Neural cell (in vitro differentiated cells): ENCODE results near the gene PFKP. TPM values are rescaled to one million over a fixed set of nuclear protein-coding genes. Genes with fewer than 3 reads are reported as not detected.

Experiments
- H2AFZ ChIP-seq: fragments of 200-600, 300-800 bp; sonication (generic), shearing (Covaris generic); 2 replicates; pipeline ENCODE4 v1.6.0; 2014; ENCODE audit warnings: low read depth, mild to moderate bottlenecking, antibody characterized with exemption, low read length, moderate library complexity
- H3F3A ChIP-seq: fragments of 200-600 bp; shearing (Covaris generic); 2 replicates; pipeline ENCODE4 v1.6.1; 2016; ENCODE audit warnings: mild to moderate bottlenecking, moderate library complexity, mixed read lengths, antibody characterized with exemption, low read length; ENCODE audit not compliant: insufficient read depth, poor library complexity, severe bottlenecking
- H3K27ac ChIP-seq: fragments of 200-600, 300-800 bp; sonication (generic), shearing (Covaris generic); 2 replicates; pipeline ENCODE4 v1.5.1; 2014; ENCODE audit warnings: mild to moderate bottlenecking, low read length, moderate library complexity
- H3K27me3 ChIP-seq: fragments of 300-800, 200-600 bp; sonication (generic), shearing (Covaris generic); 2 replicates; pipeline ENCODE4 v1.6.0; 2014; ENCODE audit warnings: mild to moderate bottlenecking, low read depth, low read length, moderate library complexity; ENCODE audit not compliant: insufficient read depth
- H3K36me3 ChIP-seq: fragments of 300-800, 200-600 bp; sonication (generic), shearing (Covaris generic); 2 replicates; pipeline ENCODE4 v1.5.1; 2014; ENCODE audit warnings: mild to moderate bottlenecking, antibody characterized with exemption, low read length, moderate library complexity; ENCODE audit not compliant: insufficient read depth
- H3K4me2 ChIP-seq: fragments of 300-800, 200-600 bp; sonication (generic), shearing (Covaris generic); 2 replicates; pipeline ENCODE4 v1.6.0; 2014; ENCODE audit warnings: mild to moderate bottlenecking, low read length
- H3K4me3 ChIP-seq: fragments of 300-800, 200-600 bp; sonication (generic), shearing (Covaris generic); 2 replicates; pipeline ENCODE4 v1.5.1; 2014; ENCODE audit warnings: mild to moderate bottlenecking, low read length, moderate library complexity
- H3K79me2 ChIP-seq: fragments of 200-600 bp; shearing (Covaris generic); replicated peaks from 2 replicates; pipeline ENCODE4 v1.6.0; 2014; ENCODE audit warnings: mild to moderate bottlenecking, low read length, moderate library complexity; ENCODE audit not compliant: insufficient read depth
- H3K9ac ChIP-seq: fragments of 300-800, 200-600 bp; sonication (generic), shearing (Covaris generic); 2 replicates; pipeline ENCODE4 v1.6.1; 2016; ENCODE audit warnings: mild to moderate bottlenecking, low read length, mixed read lengths
- H3K9me2 ChIP-seq: fragments of 200-600 bp; shearing (Covaris generic); 2 replicates; pipeline ENCODE4 v1.6.1; 2016; ENCODE audit warnings: mild to moderate bottlenecking, low read length, mixed read lengths; ENCODE audit not compliant: insufficient read depth
- H3K9me3 ChIP-seq: fragments of 200-600, 300-800 bp; sonication (generic), shearing (Covaris generic); 2 replicates; pipeline ENCODE4 v1.6.1; 2016; ENCODE audit warnings: mild to moderate bottlenecking, mixed run types, low read length, moderate library complexity, mixed read lengths
- H4K20me1 ChIP-seq: fragments of 200-600 bp; shearing (Covaris generic); 2 replicates; pipeline ENCODE4 v1.6.1; 2016; ENCODE audit warnings: mild to moderate bottlenecking, mixed run types; ENCODE audit not compliant: insufficient read depth
- CTCF ChIP-seq: fragments of 450-650 bp; IDR thresholded peaks from 2 replicates; pipeline ENCODE4 v1.5.1; 2014; ENCODE audit warnings: antibody characterized with exemption, mild to moderate bottlenecking, moderate library complexity; ENCODE audit not compliant: poor library complexity, severe bottlenecking
- EP300 ChIP-seq: fragments of 450-650 bp; conservative IDR thresholded peaks from 2 replicates; pipeline ENCODE4 v1.6.1; 2014; ENCODE audit warnings: antibody characterized with exemption, mild to moderate bottlenecking, moderate library complexity; ENCODE audit not compliant: poor library complexity, severe bottlenecking
- EZH2 ChIP-seq: fragments of 200-600, 300-800 bp; shearing (Covaris generic), sonication (generic); IDR thresholded peaks from 2 replicates; pipeline ENCODE4 v1.6.1; 2014; ENCODE audit warnings: antibody characterized with exemption, low read length, borderline replicate concordance, mild to moderate bottlenecking; ENCODE audit not compliant: insufficient read depth, poor library complexity, severe bottlenecking
- MXI1 ChIP-seq: fragments of 450-650 bp; conservative IDR thresholded peaks from 2 replicates; pipeline ENCODE4 v1.6.1; 2014; ENCODE audit warnings: antibody characterized with exemption, mild to moderate bottlenecking; ENCODE audit not compliant: poor library complexity, severe bottlenecking
- POLR2AphosphoS5 ChIP-seq: IDR thresholded peaks from 2 replicates; pipeline ENCODE4 v1.6.1; 2012
- RAD21 ChIP-seq: fragments of 450-650 bp; conservative IDR thresholded peaks from 2 replicates; pipeline ENCODE4 v1.6.1; 2014; ENCODE audit warnings: antibody characterized with exemption, mild to moderate bottlenecking, moderate library complexity
- REST ChIP-seq: IDR thresholded peaks from 2 replicates; pipeline ENCODE4 v1.6.1; 2012; ENCODE audit warnings: borderline replicate concordance
- SMC3 ChIP-seq: fragments of 450-650 bp; conservative IDR thresholded peaks from 2 replicates; pipeline ENCODE4 v1.6.1; 2014; ENCODE audit warnings: antibody characterized with exemption, mild to moderate bottlenecking, moderate library complexity; ENCODE audit not compliant: poor library complexity
- TAF1 ChIP-seq: IDR thresholded peaks from 2 replicates; pipeline ENCODE4 v1.6.1; 2012; ENCODE audit warnings: low read depth
- polyA plus RNA-seq: library from polyadenylated mRNA; depleted of rRNA; stranded (reverse); fragments of >200 nt; gene quantifications from 2 replicates; pipeline ENCODE4 v1.2.3, GENCODE V29; 2014

The PFKP gene
- polyA plus RNA-seq, 1 donor from 2014 or later: 27.9 TPM

GRCh38 chr10:3178042-3178441 is 110.7 kb downstream of the PFKP start:
- H3K9me2 ChIP-seq: no peaks in the 10 kb centered on the region
- H2AFZ ChIP-seq: no peak overlapping the region
- TF ChIP-seq RAD21: no peak
- no peak for TF ChIP-seq REST
- no peak for TF ChIP-seq EZH2
- no peak for TF ChIP-seq SMC3
- TF ChIP-seq TAF1: no peak
- no peak for TF ChIP-seq CTCF
- TF ChIP-seq POLR2AphosphoS5: no peak
- no peak for TF ChIP-seq EP300
- TF ChIP-seq MXI1: no peak
- no peak overlapping the region for H3K27ac ChIP-seq
- H3F3A ChIP-seq: no peaks in the 10 kb centered on the region
- H3K36me3 ChIP-seq: no peaks in the 10 kb centered on the region
- no peaks in the 10 kb centered on the region for H3K9me3 ChIP-seq
- H3K4me3 ChIP-seq: no peak overlapping the region
- no peaks in the 10 kb centered on the region for H3K27me3 ChIP-seq
- H3K9ac ChIP-seq: no peak overlapping the region
- H3K4me2 ChIP-seq: no peak overlapping the region
- no peaks in the 10 kb centered on the region for H4K20me1 ChIP-seq
- no peaks in the 10 kb centered on the region for H3K79me2 ChIP-seq

GRCh38 chr10:3179174-3179573 is 111.8 kb downstream of the PFKP start:
- Histone ChIP-seq H3K27ac (no peak overlapping the region), H3K79me2 (no peaks in the 10 kb centered on the region), H3F3A (no peaks in the 10 kb centered on the region), H3K9me2 (no peaks in the 10 kb centered on the region), H3K4me2 (no peak overlapping the region), H3K4me3 (no peak overlapping the region), H2AFZ (no peak overlapping the region), H3K27me3 (no peaks in the 10 kb centered on the region), H4K20me1 (no peaks in the 10 kb centered on the region), H3K9ac (no peak overlapping the region), H3K36me3 (no peaks in the 10 kb centered on the region), H3K9me3 (no peaks in the 10 kb centered on the region)
- TF ChIP-seq TAF1 (no peak), EP300 (no peak), RAD21 (no peak), REST (no peak), POLR2AphosphoS5 (no peak), CTCF (no peak), MXI1 (no peak), EZH2 (no peak), SMC3 (no peak)
